ENCODE data around the gene CABP1.

The CABP1 gene

DNA sequence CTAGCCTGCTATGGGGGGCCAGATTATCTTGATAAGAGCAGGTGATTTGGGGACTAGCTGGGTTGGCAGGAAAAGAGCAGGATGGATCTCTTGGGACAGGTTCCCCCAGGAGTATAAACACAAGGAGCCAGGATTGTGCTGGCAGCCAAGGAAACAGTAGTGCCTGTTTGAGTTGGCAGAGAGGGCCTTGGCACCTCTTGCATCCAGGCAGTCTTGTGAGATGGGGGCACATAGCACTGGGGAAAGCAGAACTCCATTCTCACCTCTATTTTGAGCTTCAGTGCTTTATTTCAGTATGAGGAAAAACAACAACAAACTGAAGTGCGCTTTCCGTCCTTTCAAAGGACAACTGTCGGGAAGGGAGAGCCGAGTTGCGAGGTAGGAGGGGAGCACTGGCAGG, 60.5 kb downstream of the CABP1 start:
- DNase-seq (ENCODE audit: low spot score) (no peak), ATAC-seq (ENCODE audit: low read depth) (no peak)
- Histone ChIP-seq H3K27me3 (ENCODE audit: insufficient read depth, poor library complexity, severe bottlenecking) (no peaks in the 10 kb centered on the region), H3K27ac (ENCODE audit: poor library complexity, severe bottlenecking) (no peak overlapping the region), H3K9me3 (ENCODE audit: severe bottlenecking) (no peaks in the 10 kb centered on the region), H3K4me1 (ENCODE audit: insufficient read depth, poor library complexity, severe bottlenecking) (no peaks in the 10 kb centered on the region), H3K36me3 (ENCODE audit: low read depth) (peaks cover 68% of the 10 kb centered on the region), H3K4me3 (ENCODE audit: severe bottlenecking) (no peak overlapping the region)
- TF ChIP-seq, protein P1, sequence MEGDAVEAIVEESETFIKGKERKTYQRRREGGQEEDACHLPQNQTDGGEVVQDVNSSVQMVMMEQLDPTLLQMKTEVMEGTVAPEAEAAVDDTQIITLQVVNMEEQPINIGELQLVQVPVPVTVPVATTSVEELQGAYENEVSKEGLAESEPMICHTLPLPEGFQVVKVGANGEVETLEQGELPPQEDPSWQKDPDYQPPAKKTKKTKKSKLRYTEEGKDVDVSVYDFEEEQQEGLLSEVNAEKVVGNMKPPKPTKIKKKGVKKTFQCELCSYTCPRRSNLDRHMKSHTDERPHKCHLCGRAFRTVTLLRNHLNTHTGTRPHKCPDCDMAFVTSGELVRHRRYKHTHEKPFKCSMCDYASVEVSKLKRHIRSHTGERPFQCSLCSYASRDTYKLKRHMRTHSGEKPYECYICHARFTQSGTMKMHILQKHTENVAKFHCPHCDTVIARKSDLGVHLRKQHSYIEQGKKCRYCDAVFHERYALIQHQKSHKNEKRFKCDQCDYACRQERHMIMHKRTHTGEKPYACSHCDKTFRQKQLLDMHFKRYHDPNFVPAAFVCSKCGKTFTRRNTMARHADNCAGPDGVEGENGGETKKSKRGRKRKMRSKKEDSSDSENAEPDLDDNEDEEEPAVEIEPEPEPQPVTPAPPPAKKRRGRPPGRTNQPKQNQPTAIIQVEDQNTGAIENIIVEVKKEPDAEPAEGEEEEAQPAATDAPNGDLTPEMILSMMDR (IDR thresholded peaks at IDR 0.05; ENCODE audit: poor library complexity, severe bottlenecking): no peak

DNA sequence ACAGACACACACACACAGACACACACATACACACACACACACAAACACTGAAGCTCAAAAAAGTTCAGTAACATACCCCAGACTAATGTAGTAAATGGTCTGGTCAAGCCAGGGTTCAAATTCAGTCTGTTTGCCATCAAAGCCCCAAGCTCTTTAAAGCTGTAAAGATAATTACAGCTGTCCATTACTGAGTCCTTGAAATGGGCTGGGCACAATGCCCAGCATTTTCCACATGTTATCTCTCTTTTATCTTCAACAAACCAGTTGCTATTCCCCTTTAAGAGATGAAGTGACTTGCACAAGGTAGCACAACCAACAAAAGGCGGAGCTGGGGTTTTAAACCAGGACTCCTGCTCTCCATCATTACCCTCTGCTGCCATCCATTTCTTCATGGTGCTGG, 62.2 kb downstream of the CABP1 start:
- H3K9me3 ChIP-seq (ENCODE audit: severe bottlenecking): no peaks in the 10 kb centered on the region
- TF ChIP-seq, protein P1 (IDR thresholded peaks at IDR 0.05; ENCODE audit: poor library complexity, severe bottlenecking): no peak
- H3K36me3 ChIP-seq (ENCODE audit: low read depth): peaks cover 51% of the 10 kb centered on the region
- no peaks in the 10 kb centered on the region for H3K4me1 ChIP-seq (ENCODE audit: insufficient read depth, poor library complexity, severe bottlenecking)
- DNase-seq (ENCODE audit: low spot score): no peak
- H3K27me3 ChIP-seq (ENCODE audit: insufficient read depth, poor library complexity, severe bottlenecking): no peaks in the 10 kb centered on the region
- H3K4me3 ChIP-seq (ENCODE audit: severe bottlenecking): no peak overlapping the region
- no peak for ATAC-seq (ENCODE audit: low read depth)
- H3K27ac ChIP-seq (ENCODE audit: poor library complexity, severe bottlenecking): no peak overlapping the region

DNA sequence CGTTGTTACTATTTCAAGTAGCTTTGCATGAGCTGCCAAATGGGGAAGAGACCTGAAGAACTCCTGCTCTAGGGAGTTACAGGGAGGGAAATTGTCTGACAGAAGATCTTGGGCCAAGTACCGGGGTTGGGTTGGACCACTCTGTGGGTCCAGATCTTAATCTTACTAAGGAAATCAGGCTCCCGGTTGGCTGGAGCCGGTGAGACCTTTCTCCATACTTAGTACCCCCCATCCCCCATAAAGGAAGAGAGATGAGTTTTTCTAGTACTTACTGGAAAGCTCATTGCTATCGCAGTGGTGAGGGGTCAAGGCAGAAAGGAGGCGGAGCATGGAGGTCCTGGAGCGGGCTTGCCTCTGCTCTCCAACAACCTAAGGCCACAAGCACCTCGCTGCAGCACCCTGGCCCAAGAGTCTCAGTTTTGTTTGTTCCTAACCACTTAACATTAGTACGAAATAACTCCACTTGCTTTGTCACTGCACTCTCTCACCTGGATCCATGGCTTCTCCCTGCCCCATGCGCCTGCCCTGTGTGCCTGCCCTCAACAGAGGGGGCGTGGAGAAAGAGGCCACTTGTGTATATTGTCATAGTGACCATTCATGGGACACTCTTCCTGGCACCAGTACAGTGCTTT, 63.0 kb downstream of the CABP1 start:
- ATAC-seq (ENCODE audit: low read depth) (no peak), DNase-seq (ENCODE audit: low spot score) (no peak)
- TF ChIP-seq, protein P1 (IDR thresholded peaks at IDR 0.05; ENCODE audit: poor library complexity, severe bottlenecking): no peak
- H3K4me1 ChIP-seq (ENCODE audit: insufficient read depth, poor library complexity, severe bottlenecking): no peaks in the 10 kb centered on the region
- no peak overlapping the region for H3K4me3 ChIP-seq (ENCODE audit: severe bottlenecking)
- no peak overlapping the region for H3K27ac ChIP-seq (ENCODE audit: poor library complexity, severe bottlenecking)
- no peaks in the 10 kb centered on the region for H3K27me3 ChIP-seq (ENCODE audit: insufficient read depth, poor library complexity, severe bottlenecking)
- H3K9me3 ChIP-seq (ENCODE audit: severe bottlenecking): no peaks in the 10 kb centered on the region
- peaks cover 43% of the 10 kb centered on the region for H3K36me3 ChIP-seq (ENCODE audit: low read depth)

DNA sequence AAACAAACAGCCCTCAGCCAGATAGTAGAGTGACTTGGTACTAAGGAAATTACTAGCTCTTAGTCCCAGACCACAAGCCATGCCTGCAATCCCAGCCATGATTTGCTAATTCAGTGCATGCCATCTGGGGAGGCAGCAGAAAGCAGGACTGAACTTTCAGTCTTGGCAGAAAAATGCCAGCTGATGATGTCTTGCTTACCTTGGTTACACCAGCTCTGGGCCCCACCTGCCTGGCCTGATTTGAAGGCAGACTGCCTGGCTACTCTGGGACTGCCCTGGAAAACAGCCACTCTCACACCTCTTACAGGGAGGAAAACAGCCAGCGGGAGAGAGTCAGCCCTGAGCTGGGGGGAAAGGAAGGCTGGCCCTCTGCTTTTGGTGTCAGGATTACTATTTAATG, 65.2 kb downstream of the CABP1 start:
- peaks cover 21% of the 10 kb centered on the region for H3K36me3 ChIP-seq (ENCODE audit: low read depth)
- ATAC-seq (ENCODE audit: low read depth): no peak

DNA sequence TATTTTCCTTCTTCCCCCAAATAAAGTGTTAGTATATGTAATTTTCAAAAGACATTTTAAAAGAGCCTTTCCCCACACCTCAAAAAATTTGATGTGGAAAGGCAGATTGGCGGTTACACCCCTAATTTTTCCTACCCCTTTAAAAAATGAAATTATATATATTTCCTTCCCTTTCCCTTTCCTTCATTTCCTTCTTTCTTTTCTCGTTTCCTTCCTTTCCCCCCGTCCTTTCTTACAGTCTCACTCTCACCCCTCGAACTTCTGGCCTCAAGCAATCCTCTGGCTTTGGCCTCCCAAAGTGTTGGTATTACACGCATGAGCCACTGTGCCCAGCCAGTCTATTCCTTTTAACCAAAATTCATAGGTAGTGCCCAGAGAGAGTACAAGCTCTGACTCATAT, 65.6 kb downstream of the CABP1 start:
- H3K27ac ChIP-seq (ENCODE audit: poor library complexity, severe bottlenecking): no peak overlapping the region
- no peaks in the 10 kb centered on the region for H3K4me1 ChIP-seq (ENCODE audit: insufficient read depth, poor library complexity, severe bottlenecking)
- no peaks in the 10 kb centered on the region for H3K27me3 ChIP-seq (ENCODE audit: insufficient read depth, poor library complexity, severe bottlenecking)
- ATAC-seq (ENCODE audit: low read depth) (no peak), DNase-seq (ENCODE audit: low spot score) (no peak)
- H3K9me3 ChIP-seq (ENCODE audit: severe bottlenecking): no peaks in the 10 kb centered on the region
- TF ChIP-seq, protein P1 (IDR thresholded peaks at IDR 0.05; ENCODE audit: poor library complexity, severe bottlenecking): no peak
- H3K36me3 ChIP-seq (ENCODE audit: low read depth): peaks cover 17% of the 10 kb centered on the region
- H3K4me3 ChIP-seq (ENCODE audit: severe bottlenecking): no peak overlapping the region

More for the DNA sequence above, 65.2 kb downstream of the CABP1 start:
- H3K27ac ChIP-seq (ENCODE audit: poor library complexity, severe bottlenecking): no peak overlapping the region
- H3K9me3 ChIP-seq (ENCODE audit: severe bottlenecking): no peaks in the 10 kb centered on the region
- H3K4me3 ChIP-seq (ENCODE audit: severe bottlenecking): no peak overlapping the region
- H3K27me3 ChIP-seq (ENCODE audit: insufficient read depth, poor library complexity, severe bottlenecking): no peaks in the 10 kb centered on the region
- TF ChIP-seq, protein P1 (IDR thresholded peaks at IDR 0.05; ENCODE audit: poor library complexity, severe bottlenecking): no peak
- H3K4me1 ChIP-seq (ENCODE audit: insufficient read depth, poor library complexity, severe bottlenecking): no peaks in the 10 kb centered on the region
- no peak for DNase-seq (ENCODE audit: low spot score)
